ENCODE measurements around the gene UBA5. TPM values are rescaled to one million over a fixed set of nuclear protein-coding genes. Genes with fewer than 3 reads are reported as not detected.

Gene UBA5
- total and polyA plus RNA-seq, 2 of the 13 experiments (the other 11 are each of a cell fraction or from before 2014, with no cell fraction given) = 30.2 to 46.8 TPM

DNA sequence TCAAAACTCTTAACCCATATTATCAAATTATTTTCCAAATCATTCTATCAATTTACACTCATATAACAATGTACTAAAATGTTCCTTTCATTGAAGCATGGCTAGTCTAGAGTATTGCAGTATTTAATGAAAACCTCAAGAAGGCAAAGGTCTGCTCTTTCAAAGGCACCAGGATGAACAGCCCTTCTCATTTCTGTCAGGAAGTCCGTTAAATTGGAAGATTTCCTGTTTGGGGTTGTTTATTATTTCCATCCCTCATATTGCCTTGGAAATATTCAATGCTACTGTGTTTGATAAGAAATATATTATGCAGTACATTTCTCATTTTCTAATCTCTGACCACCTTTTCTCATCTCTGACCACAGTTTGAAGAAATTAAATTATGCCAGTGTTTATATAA, 38.0 kb upstream of the UBA5 start (continued):
- TF ChIP-seq IKZF1 (IDR thresholded peaks at IDR 0.05) (no peak), ZFP37 (CRISPR knock-in tag; IDR thresholded peaks at IDR 0.05; ENCODE audit: borderline replicate concordance) (no peak), ZNF331 (CRISPR knock-in tag; IDR thresholded peaks at IDR 0.05) (no peak), ZNF747 (CRISPR knock-in tag; IDR thresholded peaks at IDR 0.05; ENCODE audit: borderline replicate concordance) (no peak), ZNF335 (CRISPR knock-in tag; IDR thresholded peaks at IDR 0.05) (no peak), ZNF839 (CRISPR knock-in tag; IDR thresholded peaks at IDR 0.05; ENCODE audit: borderline replicate concordance) (no peak), ZNF432 (CRISPR knock-in tag; IDR thresholded peaks at IDR 0.05; ENCODE audit: borderline replicate concordance) (no peak), SOX13 (IDR thresholded peaks at IDR 0.05) (no peak), SOX13 (CRISPR knock-in tag; conservative IDR thresholded peaks at IDR 0.05 in 1 of 2, IDR thresholded peaks at IDR 0.05 in 1 of 2) (no peak), TBL1XR1 (IDR thresholded peaks at IDR 0.05; ENCODE audit: borderline replicate concordance, low read length, partially characterized antibody) (no peak), TP53 (CRISPR knock-in tag; conservative IDR thresholded peaks at IDR 0.05) (no peak), ZNF17 (CRISPR knock-in tag; IDR thresholded peaks at IDR 0.05) (no peak)
- TF ChIP-seq, protein P1, sequence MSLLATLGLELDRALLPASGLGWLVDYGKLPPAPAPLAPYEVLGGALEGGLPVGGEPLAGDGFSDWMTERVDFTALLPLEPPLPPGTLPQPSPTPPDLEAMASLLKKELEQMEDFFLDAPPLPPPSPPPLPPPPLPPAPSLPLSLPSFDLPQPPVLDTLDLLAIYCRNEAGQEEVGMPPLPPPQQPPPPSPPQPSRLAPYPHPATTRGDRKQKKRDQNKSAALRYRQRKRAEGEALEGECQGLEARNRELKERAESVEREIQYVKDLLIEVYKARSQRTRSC (CRISPR knock-in tag; IDR thresholded peaks at IDR 0.05; ENCODE audit: low read depth) = no peak
- TF ChIP-seq, protein P2, sequence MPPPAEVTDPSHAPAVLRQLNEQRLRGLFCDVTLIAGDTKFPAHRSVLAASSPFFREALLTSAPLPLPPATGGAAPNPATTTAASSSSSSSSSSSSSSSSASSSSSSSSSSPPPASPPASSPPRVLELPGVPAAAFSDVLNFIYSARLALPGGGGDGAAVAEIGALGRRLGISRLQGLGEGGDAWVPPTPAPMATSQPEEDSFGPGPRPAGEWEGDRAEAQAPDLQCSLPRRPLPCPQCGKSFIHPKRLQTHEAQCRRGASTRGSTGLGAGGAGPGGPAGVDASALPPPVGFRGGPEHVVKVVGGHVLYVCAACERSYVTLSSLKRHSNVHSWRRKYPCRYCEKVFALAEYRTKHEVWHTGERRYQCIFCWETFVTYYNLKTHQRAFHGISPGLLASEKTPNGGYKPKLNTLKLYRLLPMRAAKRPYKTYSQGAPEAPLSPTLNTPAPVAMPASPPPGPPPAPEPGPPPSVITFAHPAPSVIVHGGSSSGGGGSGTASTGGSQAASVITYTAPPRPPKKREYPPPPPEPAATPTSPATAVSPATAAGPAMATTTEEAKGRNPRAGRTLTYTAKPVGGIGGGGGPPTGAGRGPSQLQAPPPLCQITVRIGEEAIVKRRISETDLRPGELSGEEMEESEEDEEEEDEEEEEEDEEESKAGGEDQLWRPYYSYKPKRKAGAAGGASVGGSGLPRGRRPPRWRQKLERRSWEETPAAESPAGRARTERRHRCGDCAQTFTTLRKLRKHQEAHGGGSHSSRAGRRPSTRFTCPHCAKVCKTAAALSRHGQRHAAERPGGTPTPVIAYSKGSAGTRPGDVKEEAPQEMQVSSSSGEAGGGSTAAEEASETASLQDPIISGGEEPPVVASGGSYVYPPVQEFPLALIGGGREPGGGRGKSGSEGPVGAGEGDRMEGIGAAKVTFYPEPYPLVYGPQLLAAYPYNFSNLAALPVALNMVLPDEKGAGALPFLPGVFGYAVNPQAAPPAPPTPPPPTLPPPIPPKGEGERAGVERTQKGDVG (CRISPR knock-in tag; IDR thresholded peaks at IDR 0.05; ENCODE audit: borderline replicate concordance) = no peak

All from HepG2 (cell line).